Measurements from ENCODE around the gene SOCS4. TPM values are rescaled to one million over a fixed set of nuclear protein-coding genes. Genes with fewer than 3 reads are reported as not detected.
"Not testable (repeated sequence)": the region's sequence is repeated elsewhere in the genome, so short reads cannot be mapped to it uniquely, and the experiment has no call there.

SOCS4 gene
- total RNA-seq, 1 experiment from 2014 or later = 3.8 TPM

DNA sequence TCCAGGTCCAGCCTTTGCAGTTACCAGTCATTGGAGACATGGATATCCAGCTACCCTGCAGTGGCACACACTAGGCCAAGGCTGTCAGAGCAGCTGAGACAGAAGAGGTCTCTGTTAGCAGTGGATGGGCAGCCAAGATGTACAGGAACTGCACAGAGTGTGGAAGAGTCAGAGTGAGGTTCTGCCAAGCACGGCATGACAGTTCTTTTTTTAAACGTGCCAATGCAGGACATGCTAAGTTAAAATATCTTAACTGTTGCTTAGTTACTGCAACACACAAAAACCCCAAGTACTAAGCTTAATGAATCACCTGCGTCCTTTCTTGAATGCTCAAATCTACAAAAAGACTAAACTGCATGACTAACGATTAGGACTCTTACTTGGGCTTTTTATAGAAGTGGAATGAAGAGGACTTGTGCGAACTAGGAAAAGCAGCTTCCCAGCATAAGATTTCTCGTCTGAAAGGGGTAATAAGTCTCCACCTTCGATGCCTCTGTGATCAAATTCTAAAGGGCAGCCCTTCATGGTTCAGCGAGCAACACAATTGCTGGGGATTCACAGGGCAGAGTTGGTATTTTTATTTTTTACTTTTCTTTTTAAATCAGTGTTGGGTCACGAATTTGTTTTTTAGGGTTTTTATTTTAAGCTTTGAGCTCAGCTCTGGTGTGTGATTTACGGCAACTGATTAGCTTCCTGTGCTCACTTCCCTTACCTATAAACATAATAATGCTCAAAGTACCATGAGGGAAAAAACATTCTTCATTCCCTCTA is 45.0 kb downstream of the SOCS4 start:
- H3K27me3 ChIP-seq = no peaks in the 10 kb centered on the region
- H3K36me3 ChIP-seq = peaks cover 12% of the 10 kb centered on the region; the same call in 1 of the 2 replicates
- DNase-seq = peak; percentile 86
- H3K4me3 ChIP-seq = no peak overlapping the region
- no peaks in the 10 kb centered on the region for H3K9me3 ChIP-seq

DNA sequence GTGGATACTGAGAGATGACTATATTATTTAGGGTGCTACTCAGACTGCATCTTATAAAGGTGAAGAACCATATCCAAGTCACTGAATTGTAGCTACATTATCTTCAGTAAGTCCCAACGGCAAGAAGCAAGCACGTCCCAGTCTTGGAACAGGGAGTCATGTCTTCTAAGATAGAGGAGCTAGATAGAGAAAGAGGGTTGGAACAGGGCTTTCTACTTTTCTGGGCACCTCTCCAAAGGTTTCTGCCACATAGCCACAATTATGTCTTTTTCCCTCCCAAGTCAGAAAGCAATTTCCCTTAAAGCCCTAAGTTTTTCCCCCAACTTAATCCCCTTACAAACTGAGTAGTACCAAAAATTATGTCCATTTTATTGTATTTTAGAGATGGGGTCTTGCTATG is 46.8 kb downstream of the SOCS4 start:
- no peaks in the 10 kb centered on the region for H3K9me3 ChIP-seq
- DNase-seq = no peak
- no peak overlapping the region for H3K4me3 ChIP-seq
- peaks cover 7% of the 10 kb centered on the region; the same call in 1 of the 2 replicates for H3K36me3 ChIP-seq
- no peaks in the 10 kb centered on the region for H3K27me3 ChIP-seq

DNA sequence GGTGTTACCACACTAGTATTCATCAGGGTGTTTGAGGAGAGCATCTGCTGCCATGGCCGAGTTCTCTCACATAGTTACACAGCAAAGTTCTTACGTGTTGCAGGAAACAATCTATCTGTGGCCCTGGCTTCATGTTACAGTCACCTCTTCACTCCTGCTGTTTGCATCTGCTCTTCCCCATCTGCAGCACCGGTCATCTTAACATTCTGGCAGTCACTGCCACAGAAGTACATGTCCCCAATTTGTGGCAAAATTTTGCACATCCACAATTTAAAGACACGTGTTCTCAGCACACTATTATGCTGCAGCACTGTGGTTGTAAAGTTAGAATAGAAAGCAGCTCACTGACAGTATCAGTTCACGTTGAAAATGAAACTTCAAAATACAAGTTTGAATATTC is 47.6 kb downstream of the SOCS4 start:
- Histone ChIP-seq H3K36me3 (0 out of 2 replicates have a peak, but pooled peaks cover under 1% of the 10 kb centered on the region), H3K9me3 (no peaks in the 10 kb centered on the region), H3K27me3 (no peaks in the 10 kb centered on the region), H3K4me3 (no peak overlapping the region)
- no peak for DNase-seq

DNA sequence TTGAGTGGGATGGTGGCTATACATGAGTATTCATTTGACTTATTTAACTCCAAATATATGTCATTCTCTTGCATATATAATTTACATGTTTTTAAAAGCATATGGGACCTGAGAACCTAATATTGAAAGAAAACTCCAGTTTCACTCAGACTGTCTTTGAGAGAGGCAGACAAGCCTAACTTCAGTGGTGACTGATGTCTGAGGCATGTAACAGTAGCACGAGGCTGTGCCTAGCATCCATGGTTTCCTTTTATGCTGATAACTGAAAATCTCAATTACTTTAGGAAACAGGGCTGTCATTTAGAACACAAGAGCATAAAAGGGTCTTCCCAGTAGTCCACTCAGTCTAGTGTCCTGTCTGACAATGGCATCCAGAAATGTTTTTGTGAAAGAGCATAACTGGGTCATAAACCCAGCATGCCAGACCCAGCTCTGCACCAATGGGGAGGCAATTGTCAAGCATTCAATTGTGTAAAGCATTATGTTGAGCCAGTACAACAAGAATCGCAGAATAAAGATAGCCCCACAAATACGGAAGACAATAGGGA is 48.7 kb downstream of the SOCS4 start:
- no peaks in the 10 kb centered on the region for H3K9me3 ChIP-seq
- H3K27me3 ChIP-seq = no peaks in the 10 kb centered on the region
- H3K4me3 ChIP-seq = no peak overlapping the region
- no peak for DNase-seq
- no peaks in the 10 kb centered on the region for H3K36me3 ChIP-seq

DNA sequence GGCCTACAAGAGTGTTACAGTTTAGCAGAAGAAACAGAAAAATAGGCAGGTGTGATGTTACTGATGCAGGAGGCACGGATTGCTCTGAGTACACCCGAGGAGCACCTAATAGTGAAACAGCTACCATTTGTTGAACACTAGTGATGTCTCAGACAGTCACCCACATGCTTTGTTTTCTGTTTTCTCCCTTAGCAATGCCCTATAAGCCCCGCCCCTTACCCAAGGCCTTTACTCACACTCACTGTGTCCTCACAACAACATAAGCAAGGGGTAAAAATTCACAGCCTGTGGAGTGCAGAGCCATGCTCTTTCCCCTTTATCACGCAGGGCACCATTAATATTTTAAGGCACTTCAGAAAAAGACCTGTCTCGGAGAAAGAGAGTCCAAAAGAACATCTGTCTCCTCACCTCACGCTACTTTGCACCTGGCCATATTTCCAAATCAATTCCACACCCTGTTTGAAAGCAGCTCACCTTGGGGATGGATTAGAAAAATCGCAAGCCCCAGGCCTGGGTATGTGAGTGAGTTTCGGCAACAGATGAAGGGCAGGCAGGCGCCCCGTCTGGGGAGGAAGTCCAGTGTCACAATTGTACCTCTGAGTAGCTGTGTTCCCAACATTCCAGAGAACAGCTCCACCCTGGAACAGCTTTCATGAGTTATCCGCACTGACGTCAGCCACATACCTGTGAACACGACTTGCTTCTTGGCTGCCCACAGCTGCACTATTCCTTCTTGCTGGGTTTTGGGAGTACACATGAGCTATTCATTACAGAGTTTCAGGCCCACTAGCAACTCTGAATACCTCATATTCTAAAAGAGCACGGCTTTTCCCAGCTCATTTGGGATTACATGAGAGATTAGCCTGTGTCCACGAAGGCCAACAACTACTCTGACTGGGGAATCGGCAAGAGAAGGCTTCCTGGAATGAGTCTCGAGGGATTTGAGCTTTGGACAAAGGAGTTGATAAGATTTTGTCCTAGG is 50.4 kb downstream of the SOCS4 start:
- no peak for DNase-seq
- Histone ChIP-seq H3K27me3 (no peaks in the 10 kb centered on the region), H3K4me3 (no peak overlapping the region), H3K36me3 (no peaks in the 10 kb centered on the region), H3K9me3 (no peaks in the 10 kb centered on the region)

DNA sequence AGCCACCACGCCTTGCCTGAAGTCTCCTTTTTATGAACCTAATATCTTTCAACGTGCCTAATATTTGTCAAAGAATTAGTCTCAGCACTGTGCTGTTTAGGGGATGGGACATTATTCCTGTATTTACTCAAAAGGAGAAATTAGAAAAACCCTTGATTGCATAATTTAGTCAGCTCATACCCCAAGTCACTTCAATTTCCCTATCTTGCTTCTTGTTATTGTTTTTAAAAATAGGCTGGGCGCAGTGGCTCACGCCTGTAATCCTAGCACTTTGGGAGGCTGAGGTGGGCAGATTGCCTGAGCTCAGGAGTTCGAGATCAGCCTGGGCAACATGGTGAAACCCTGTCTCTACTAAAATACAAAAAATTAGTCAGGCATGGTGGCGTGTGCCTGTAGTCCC is 52.9 kb downstream of the SOCS4 start:
- not testable (repeated sequence) for DNase-seq, H3K9me3 ChIP-seq, H3K4me3 ChIP-seq, H3K36me3 ChIP-seq, H3K27me3 ChIP-seq

DNA sequence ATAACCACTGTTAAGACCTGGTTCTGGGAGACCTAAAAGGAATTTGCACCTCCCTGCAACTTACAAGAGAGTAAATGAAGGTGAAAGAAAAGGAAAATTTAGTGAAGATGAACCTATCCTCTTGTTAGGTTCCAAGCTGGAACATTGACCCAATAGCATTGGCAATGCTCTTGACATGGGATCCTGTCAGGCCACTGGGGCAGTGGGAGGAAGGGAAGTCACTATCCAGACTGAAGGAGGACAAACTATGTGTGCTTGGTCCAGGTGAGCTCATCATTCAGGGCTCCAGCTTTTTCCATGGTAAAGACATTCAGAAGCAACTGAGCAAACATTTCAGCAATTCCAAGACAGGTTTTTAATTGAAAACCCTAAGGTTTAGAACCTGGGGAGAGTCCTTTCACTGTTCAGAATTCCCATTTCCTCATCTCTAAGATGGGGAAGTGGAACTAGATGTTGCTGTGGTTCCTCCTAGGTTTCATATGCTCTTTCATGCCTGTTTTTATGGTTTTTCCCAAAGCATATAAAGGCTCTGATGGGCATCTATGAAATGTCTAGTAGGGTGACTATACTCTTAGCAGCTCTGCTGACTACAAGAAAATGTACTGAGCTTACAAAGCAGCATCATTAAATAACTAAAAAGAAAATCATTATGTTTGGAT is 57.5 kb downstream of the SOCS4 start:
- DNase-seq = no peak
- H3K4me3 ChIP-seq = no peak overlapping the region

DNA sequence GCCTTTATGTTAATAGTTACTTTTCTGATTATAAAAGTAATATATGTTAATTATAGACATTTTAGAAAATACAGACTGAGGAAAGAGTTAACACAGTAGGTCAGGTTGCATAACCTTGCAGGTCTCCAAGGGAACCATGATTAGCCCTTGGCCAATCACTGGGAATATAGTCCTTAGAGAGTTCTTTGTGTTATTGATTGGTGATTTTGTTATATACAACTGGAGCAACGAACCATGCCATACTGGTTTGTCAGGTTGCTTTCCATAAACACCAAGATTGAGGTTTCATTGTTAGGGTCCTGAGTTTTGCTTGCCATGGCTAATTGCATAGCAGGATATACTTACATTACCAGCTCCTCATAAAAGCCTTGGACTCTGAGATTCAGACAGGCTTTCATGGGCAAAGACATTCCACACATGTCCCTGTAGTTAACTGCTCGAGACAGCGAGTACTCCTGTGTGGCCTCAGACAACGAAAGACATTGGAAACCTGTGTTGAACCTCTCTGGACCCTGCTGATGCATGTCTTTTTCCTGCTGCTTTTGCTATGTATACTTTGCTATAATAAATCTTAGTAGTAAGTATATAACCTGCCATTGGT is 58.1 kb downstream of the SOCS4 start:
- Histone ChIP-seq H3K27me3 (no peaks in the 10 kb centered on the region), H3K36me3 (no peaks in the 10 kb centered on the region), H3K4me3 (no peak overlapping the region), H3K9me3 (no peaks in the 10 kb centered on the region)
- DNase-seq = no peak

More for the DNA sequence above, 57.5 kb downstream of the SOCS4 start:
- no peaks in the 10 kb centered on the region for H3K36me3 ChIP-seq
- no peaks in the 10 kb centered on the region for H3K9me3 ChIP-seq
- H3K27me3 ChIP-seq = no peaks in the 10 kb centered on the region

DNA sequence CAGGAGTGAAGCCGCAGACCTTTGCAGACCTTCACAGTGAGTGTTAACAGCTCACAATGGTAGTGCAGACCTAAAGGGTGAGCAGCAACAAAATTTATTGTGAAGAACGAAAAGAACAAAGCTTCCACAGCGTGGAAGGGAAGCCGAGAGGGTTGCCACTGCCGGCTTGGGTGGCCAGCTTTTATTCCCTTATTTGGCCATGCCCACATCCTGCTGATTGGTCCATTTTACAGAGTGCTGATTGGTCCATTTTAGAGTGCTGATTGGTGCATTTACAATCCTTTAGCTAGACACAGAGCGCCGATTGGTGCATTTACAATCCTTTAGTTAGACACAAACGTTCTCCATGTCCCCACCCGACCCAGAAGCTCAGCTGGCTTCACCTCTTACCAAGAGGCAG is 59.9 kb downstream of the SOCS4 start:
- no peak overlapping the region for H3K4me3 ChIP-seq
- H3K9me3 ChIP-seq = no peaks in the 10 kb centered on the region
- no peaks in the 10 kb centered on the region for H3K27me3 ChIP-seq
- H3K36me3 ChIP-seq = no peaks in the 10 kb centered on the region
- no peak for DNase-seq

DNA sequence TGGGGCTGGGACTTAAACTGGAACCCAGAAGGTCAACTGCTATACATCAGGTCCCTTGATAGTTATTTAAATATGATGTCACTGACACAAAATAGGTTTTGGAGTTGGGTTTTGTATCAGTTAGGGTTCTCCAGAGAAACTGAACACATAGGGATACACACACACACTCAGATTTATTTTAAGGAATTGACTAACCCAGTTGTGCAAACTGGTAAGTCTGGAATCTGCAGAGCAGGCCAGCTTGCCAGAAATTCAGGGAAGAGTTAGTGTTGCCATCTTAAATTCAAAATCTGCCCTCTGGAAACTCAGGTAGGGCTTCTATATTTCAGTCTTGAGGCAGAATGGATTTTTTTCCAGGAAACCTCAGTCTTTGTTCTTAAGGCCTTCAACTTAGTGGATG is 61.3 kb downstream of the SOCS4 start:
- Histone ChIP-seq H3K9me3 (no peaks in the 10 kb centered on the region), H3K36me3 (no peaks in the 10 kb centered on the region)
- no peak for DNase-seq

DNA sequence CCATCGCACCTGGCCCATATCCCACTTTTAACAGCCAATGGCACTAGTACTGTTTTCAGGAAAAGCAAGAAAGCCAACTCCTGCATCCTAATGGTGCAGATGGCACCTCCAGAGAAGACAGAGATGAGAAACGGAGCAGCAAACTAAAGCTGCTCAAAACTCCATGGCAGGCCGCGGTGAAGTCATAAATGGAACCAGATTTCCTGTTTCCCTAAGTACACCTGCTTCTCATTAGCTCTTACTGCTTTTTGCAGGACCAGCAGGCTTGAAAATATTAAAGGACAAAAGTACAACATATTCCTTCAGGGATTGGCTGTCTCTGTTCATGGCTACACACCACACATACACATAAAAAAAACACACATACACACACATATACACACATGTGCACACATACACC is 65.3 kb downstream of the SOCS4 start:
- H3K36me3 ChIP-seq = no peaks in the 10 kb centered on the region
- no peak for DNase-seq
- no peaks in the 10 kb centered on the region for H3K9me3 ChIP-seq
- no peaks in the 10 kb centered on the region for H3K27me3 ChIP-seq
- no peak overlapping the region for H3K4me3 ChIP-seq

More for the DNA sequence above, 61.3 kb downstream of the SOCS4 start:
- Histone ChIP-seq H3K4me3 (no peak overlapping the region), H3K27me3 (no peaks in the 10 kb centered on the region)

DNA sequence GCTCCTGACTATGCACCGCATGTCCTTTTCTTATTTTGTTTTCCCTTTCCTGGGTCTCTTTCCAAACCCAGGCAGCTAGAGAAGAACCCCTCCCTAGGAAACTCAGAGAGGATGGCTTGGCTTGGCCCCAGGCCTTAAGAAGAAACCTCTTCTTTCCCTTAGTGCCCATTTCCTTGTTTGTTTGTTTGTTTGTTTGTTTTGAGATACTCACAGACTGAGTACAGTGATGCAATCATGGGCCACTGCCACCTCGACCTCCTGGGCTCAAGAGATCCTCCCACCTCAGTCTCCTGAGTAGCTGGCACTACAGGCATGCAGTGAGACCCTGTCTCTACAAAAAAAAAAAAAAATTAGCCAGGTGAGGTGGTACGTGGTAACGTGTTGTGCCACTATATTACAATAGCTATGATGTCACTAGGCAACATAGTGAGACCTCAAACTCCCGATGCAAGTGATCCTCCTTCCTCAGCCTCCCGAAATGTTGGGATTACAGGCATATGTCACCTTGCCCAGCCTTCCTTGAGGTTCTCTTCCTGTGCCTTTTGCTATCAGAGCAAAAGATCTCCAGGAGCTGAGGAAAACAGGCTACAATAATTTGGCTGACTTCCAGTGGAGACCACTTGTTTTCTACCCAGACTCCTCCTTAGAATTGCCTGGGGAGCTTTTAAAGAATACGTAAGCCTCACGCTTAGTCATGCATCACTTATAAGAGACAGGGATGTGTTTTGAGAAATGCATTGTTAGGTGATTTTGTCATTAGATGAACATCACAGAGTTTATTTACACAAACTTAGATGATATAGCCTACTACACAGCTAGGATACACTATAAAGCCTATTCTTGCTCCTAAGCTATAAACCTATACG is 67.5 kb downstream of the SOCS4 start:
- no peaks in the 10 kb centered on the region for H3K27me3 ChIP-seq
- no peak overlapping the region for H3K4me3 ChIP-seq
- H3K9me3 ChIP-seq = no peaks in the 10 kb centered on the region
- DNase-seq = no peak
- no peaks in the 10 kb centered on the region for H3K36me3 ChIP-seq

DNA sequence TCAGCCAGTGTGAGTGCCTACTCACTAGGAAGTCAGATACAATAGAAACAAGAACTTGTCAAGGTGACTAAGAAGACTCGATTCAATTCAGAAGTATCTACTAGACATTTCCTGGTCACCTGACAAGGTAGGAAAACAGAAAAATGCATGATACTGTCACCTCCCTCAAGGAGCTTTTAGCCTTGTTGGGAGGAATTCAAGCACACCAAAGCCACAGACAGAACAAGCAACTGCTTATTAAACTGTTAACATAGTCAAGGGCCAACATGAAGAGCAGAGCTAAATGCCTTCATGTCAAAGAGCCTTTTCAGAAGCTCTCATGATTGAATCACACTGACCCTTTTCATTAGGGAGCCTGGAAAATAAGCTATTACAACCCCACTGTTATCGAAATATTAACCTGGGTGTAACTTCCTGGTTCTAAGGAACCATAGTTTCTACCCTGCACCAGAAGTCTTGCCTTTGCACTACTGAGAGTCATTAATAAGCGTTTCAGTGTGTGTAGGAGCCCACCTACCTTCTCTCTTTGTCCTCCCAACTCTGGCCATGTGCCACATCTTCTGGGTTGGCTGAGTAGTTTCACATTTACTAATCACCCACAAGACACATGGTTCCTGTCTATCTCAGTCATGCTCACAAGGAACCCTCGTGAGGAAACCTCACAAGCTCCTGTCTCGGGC is 71.0 kb downstream of the SOCS4 start:
- no peak overlapping the region for H3K4me3 ChIP-seq
- no peaks in the 10 kb centered on the region for H3K27me3 ChIP-seq
- DNase-seq = no peak

DNA sequence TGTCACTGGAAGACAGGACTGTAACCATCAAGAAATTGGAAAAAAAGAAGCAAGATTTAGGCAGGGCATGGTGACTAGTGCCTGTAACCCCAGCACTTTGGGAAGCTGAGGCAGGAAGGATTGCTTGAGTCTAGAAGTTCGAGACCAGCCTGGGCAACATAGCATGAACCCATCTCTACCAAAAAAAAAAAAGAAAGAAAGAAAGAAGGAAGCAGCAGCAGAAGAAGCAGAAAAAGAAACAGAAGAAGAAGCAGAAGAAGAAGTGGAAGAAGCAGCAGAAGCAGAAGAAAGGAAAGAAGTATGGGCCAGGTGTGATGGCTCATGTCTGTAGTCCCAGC is 71.5 kb downstream of the SOCS4 start:
- Histone ChIP-seq H3K4me3 (no peak overlapping the region), H3K9me3 (no peaks in the 10 kb centered on the region), H3K27me3 (no peaks in the 10 kb centered on the region), H3K36me3 (no peaks in the 10 kb centered on the region)
- DNase-seq = no peak

More for the DNA sequence above, 71.0 kb downstream of the SOCS4 start:
- H3K36me3 ChIP-seq = no peaks in the 10 kb centered on the region
- H3K9me3 ChIP-seq = no peaks in the 10 kb centered on the region
